Measurements from ENCODE around the gene SLC17A5.
A peak's percentile ranks its signal among the peaks of the same experiment; 100 is the strongest.
"Not testable (repeated sequence)": the region's sequence is repeated elsewhere in the genome, so short reads cannot be mapped to it uniquely, and the experiment has no call there.

The SLC17A5 gene

GRCh38 chr6:73579389-73579788, 74.4 kb downstream of the SLC17A5 start:
- Histone ChIP-seq H3K27ac (peak overlapping the region in 19 of 21 experiments; percentile 74 to 96 (median 89)), H3K4me3 (no peak overlapping the region)

- no peak overlapping the region for H3K4me3 ChIP-seq
- H3K27ac ChIP-seq = no peak overlapping the region
Observed at GRCh38 chr6:73577676-73578075, 76.1 kb downstream of the SLC17A5 start.

- not testable (repeated sequence) for H3K27ac ChIP-seq, H3K4me3 ChIP-seq
Observed at GRCh38 chr6:73572531-73572930, 81.3 kb downstream of the SLC17A5 start.

- not testable (repeated sequence) for H3K27ac ChIP-seq, H3K4me3 ChIP-seq
Observed at GRCh38 chr6:73571218-73572181, 82.3 kb downstream of the SLC17A5 start.

- no peak overlapping the region for H3K4me3 ChIP-seq
- H3K27ac ChIP-seq = no peak overlapping the region
Observed at GRCh38 chr6:73569121-73569520, 84.7 kb downstream of the SLC17A5 start.

- no peak overlapping the region for H3K4me3 ChIP-seq
- H3K27ac ChIP-seq = peak overlapping the region in 8 of 21 experiments; percentile 3 to 43 (median 31)
Observed at GRCh38 chr6:73566954-73567591, 86.7 kb downstream of the SLC17A5 start.

- H3K27ac ChIP-seq = peak overlapping the region in 4 of 21 experiments; percentile 3 to 39 (median 32)
- H3K4me3 ChIP-seq = not testable (repeated sequence)
Observed at GRCh38 chr6:73566486-73566871, 87.3 kb downstream of the SLC17A5 start.

GRCh38 chr6:73565767-73566485, 87.9 kb downstream of the SLC17A5 start:
- Histone ChIP-seq H3K4me3 (no peak overlapping the region), H3K27ac (peak overlapping the region in 1 of 21 experiments; percentile 38)

GRCh38 chr6:73564578-73565345, 89.0 kb downstream of the SLC17A5 start:
- Histone ChIP-seq H3K4me3 (no peak overlapping the region), H3K27ac (no peak overlapping the region)

- H3K4me3 ChIP-seq = no peak overlapping the region
- no peak overlapping the region for H3K27ac ChIP-seq
Observed at GRCh38 chr6:73562558-73562957, 91.2 kb downstream of the SLC17A5 start.

GRCh38 chr6:73560853-73561407, 92.9 kb downstream of the SLC17A5 start:
- no peak overlapping the region for H3K27ac ChIP-seq
- H3K4me3 ChIP-seq = no peak overlapping the region

GRCh38 chr6:73560182-73560732, 93.5 kb downstream of the SLC17A5 start:
- H3K4me3 ChIP-seq = no peak overlapping the region
- H3K27ac ChIP-seq = no peak overlapping the region

GRCh38 chr6:73559399-73559794, 94.4 kb downstream of the SLC17A5 start:
- H3K4me3 ChIP-seq, H3K27ac ChIP-seq: not testable (repeated sequence)

GRCh38 chr6:73558624-73559398, 95.0 kb downstream of the SLC17A5 start:
- H3K27ac ChIP-seq = no peak overlapping the region
- H3K4me3 ChIP-seq = no peak overlapping the region

- Histone ChIP-seq H3K4me3 (no peak overlapping the region), H3K27ac (peak overlapping the region in 1 of 21 experiments; percentile 11)
Observed at GRCh38 chr6:73556836-73557235, 97.0 kb downstream of the SLC17A5 start.

- H3K4me3 ChIP-seq, H3K27ac ChIP-seq: not testable (repeated sequence)
Observed at GRCh38 chr6:73555380-73555949, 98.3 kb downstream of the SLC17A5 start.

- not testable (repeated sequence) for H3K27ac ChIP-seq, H3K4me3 ChIP-seq
Observed at GRCh38 chr6:73551115-73551514, 102.7 kb downstream of the SLC17A5 start.

Measured in skin epidermis (tissue), 12 donors.